Endodermal cell (in vitro differentiated cells): ENCODE data around the gene KCNK2. TPM values are rescaled to one million over a fixed set of nuclear protein-coding genes. Genes with fewer than 3 reads are reported as not detected.

Experiments
- DNase-seq: peaks from one replicate; pipeline ENCODE4 v3.0.0-alpha.2; 2017
- H3K27ac ChIP-seq: 2 replicates; pipeline ENCODE4 v1.5.1; 2013; ENCODE audit warnings: mild to moderate bottlenecking, low read depth, low read length, moderate library complexity
- H3K27me3 ChIP-seq: 2 replicates; pipeline ENCODE4 v1.6.1; 2013; ENCODE audit warnings: mild to moderate bottlenecking, low read length, moderate library complexity; ENCODE audit not compliant: insufficient read depth, control insufficient read depth, poor library complexity, severe bottlenecking
- H3K36me3 ChIP-seq: 2 replicates; pipeline ENCODE4 v1.7.0; 2013; ENCODE audit warnings: mild to moderate bottlenecking, low read length, moderate library complexity; ENCODE audit not compliant: control insufficient read depth, insufficient read depth
- H3K4me1 ChIP-seq: one replicate; pipeline ENCODE4 v1.7.0; 2013; ENCODE audit warnings: low read length; ENCODE audit not compliant: control insufficient read depth, insufficient read depth
- H3K4me3 ChIP-seq: 2 replicates; pipeline ENCODE4 v1.5.1; 2013; ENCODE audit warnings: mild to moderate bottlenecking, low read length, moderate library complexity
- H3K9ac ChIP-seq: 2 replicates; pipeline ENCODE4 v1.6.1; 2013; ENCODE audit warnings: mild to moderate bottlenecking, low read length, moderate library complexity; ENCODE audit not compliant: poor library complexity, severe bottlenecking; ENCODE audit errors: extremely low read depth
- H3K9me3 ChIP-seq: 2 replicates; pipeline ENCODE4 v1.6.1; 2013; ENCODE audit warnings: mild to moderate bottlenecking, low read length, moderate library complexity; ENCODE audit not compliant: control insufficient read depth
- H3K27ac Mint-ChIP-seq: 2 replicates; pipeline ENCODE4 v1.8.0; 2020; ENCODE audit warnings: mixed read lengths
- H3K27me3 Mint-ChIP-seq: 2 replicates; pipeline ENCODE4 v1.8.0; 2021; ENCODE audit warnings: mild to moderate bottlenecking, mixed read lengths; ENCODE audit not compliant: insufficient read depth
- H3K36me3 Mint-ChIP-seq: 2 replicates; pipeline ENCODE4 v1.8.0; 2020; ENCODE audit warnings: low read depth, mixed read lengths
- H3K4me1 Mint-ChIP-seq: 2 replicates; pipeline ENCODE4 v1.8.0; 2020; ENCODE audit warnings: mixed read lengths
- H3K4me3 Mint-ChIP-seq: 2 replicates; pipeline ENCODE4 v1.8.0; 2020; ENCODE audit warnings: mild to moderate bottlenecking, moderate library complexity, mixed read lengths
- H3K9me3 Mint-ChIP-seq: 2 replicates; pipeline ENCODE4 v1.8.0; 2020; ENCODE audit warnings: mild to moderate bottlenecking, mixed read lengths
- WGBS, 2 experiments: methylation state at CpG; one replicate each; pipeline versions ENCODE4 v1.1.5 to v1.1.7; 2013; ENCODE audit warnings: missing lambda C conversion rate in 2 of 2, mixed read lengths in 1 of 2; ENCODE audit not compliant: insufficient coverage in 1 of 2, insufficient read length in 1 of 2; 5-methylcytosine and 5-hydroxymethylcytosine counted together
- total RNA-seq, 2 donors: library from RNA; stranded (reverse); fragmentation: NEBNext Ultra II Directional in 1 of 2; extraction: Animal tissue kit (Norgen Biotek cat#: 25700) in 1 of 2; gene quantifications; 2 replicates in 1 of 2; 3 replicates in 1 of 2; pipeline ENCODE4 v1.2.1, GENCODE V29; 2021
- TF ChIP-seq, protein P1 (sequence below): fragments of 200-600 bp; sonication (generic); conservative IDR thresholded peaks from 2 replicates; pipeline ENCODE4 v1.5.0; 2021; ENCODE audit warnings: antibody characterized with exemption, mild to moderate bottlenecking

KCNK2 gene
- total RNA-seq, 2 donors from 2014 or later, result 0.15 TPM; not detected in 1

GRCh38 chr1:215081661-215082531 lies 641 bp upstream of the KCNK2 start:
- no peak overlapping the region for H3K27ac Mint-ChIP-seq
- DNase-seq, result peak; percentile 65

GRCh38 chr1:215083383-215083961 lies 935 bp downstream of the KCNK2 start:
- H3K9me3 Mint-ChIP-seq, result no peaks in the 10 kb centered on the region
- peak; percentile 78 for DNase-seq
- H3K27me3 ChIP-seq, result peaks cover 97% of the 10 kb centered on the region
- H3K9ac ChIP-seq, result no peak overlapping the region
- no peak overlapping the region for H3K27ac ChIP-seq
- H3K9me3 ChIP-seq, result no peaks in the 10 kb centered on the region
- no peaks in the 10 kb centered on the region for H3K36me3 ChIP-seq
- peak overlapping the region; percentile 72 for H3K4me3 ChIP-seq
- no peaks in the 10 kb centered on the region for H3K4me1 ChIP-seq
- no peak overlapping the region for H3K27ac Mint-ChIP-seq
- 0 to 4% methylated on average over 6 to 25 of the region's 25 CpGs for WGBS, 2 experiments
- H3K36me3 Mint-ChIP-seq, result no peaks in the 10 kb centered on the region
- TF ChIP-seq, protein P1, sequence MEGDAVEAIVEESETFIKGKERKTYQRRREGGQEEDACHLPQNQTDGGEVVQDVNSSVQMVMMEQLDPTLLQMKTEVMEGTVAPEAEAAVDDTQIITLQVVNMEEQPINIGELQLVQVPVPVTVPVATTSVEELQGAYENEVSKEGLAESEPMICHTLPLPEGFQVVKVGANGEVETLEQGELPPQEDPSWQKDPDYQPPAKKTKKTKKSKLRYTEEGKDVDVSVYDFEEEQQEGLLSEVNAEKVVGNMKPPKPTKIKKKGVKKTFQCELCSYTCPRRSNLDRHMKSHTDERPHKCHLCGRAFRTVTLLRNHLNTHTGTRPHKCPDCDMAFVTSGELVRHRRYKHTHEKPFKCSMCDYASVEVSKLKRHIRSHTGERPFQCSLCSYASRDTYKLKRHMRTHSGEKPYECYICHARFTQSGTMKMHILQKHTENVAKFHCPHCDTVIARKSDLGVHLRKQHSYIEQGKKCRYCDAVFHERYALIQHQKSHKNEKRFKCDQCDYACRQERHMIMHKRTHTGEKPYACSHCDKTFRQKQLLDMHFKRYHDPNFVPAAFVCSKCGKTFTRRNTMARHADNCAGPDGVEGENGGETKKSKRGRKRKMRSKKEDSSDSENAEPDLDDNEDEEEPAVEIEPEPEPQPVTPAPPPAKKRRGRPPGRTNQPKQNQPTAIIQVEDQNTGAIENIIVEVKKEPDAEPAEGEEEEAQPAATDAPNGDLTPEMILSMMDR, result no peak
- H3K4me1 Mint-ChIP-seq, result peaks cover 7% of the 10 kb centered on the region
- peaks cover 95% of the 10 kb centered on the region for H3K27me3 Mint-ChIP-seq
- peak overlapping the region; percentile 60 for H3K4me3 Mint-ChIP-seq

More at GRCh38 chr1:215081661-215082531, 641 bp upstream of the KCNK2 start:
- H3K27me3 Mint-ChIP-seq, result peaks cover 92% of the 10 kb centered on the region
- Histone ChIP-seq H3K4me3 (peak overlapping the region; percentile 71), H3K27me3 (peaks cover 83% of the 10 kb centered on the region), H3K4me1 (no peaks in the 10 kb centered on the region), H3K9ac (no peak overlapping the region), H3K36me3 (no peaks in the 10 kb centered on the region), H3K27ac (no peak overlapping the region), H3K9me3 (no peaks in the 10 kb centered on the region)
- no peaks in the 10 kb centered on the region for H3K9me3 Mint-ChIP-seq
- H3K4me1 Mint-ChIP-seq, result peaks cover 7% of the 10 kb centered on the region
- TF ChIP-seq, protein P1, result no peak
- no peaks in the 10 kb centered on the region for H3K36me3 Mint-ChIP-seq
- peak overlapping the region; percentile 60 for H3K4me3 Mint-ChIP-seq
- 1 to 2% methylated on average over 13 to 44 of the region's 44 CpGs for WGBS, 2 experiments

DNA sequence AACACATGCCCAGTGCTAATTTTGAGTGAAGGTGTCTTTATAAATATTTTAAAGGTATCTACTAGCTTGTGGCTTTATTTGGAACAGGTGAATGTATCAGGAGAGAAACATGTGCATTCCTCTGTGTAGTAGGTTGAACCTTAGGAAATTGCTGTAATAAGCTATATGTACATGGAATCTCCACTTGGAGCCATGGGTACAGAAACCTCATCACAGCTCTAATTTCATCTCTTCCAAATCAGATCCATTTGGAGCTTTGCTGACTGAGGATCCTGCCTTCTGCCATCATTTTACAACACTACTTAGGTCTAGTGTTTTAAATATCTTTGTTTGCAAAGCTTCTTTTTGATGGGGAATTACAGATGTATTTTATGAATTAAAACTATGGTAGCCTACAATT lies 2.1 kb downstream of the KCNK2 start:
- Mint-ChIP-seq H3K9me3 (no peaks in the 10 kb centered on the region), H3K27me3 (peaks cover 89% of the 10 kb centered on the region), H3K27ac (no peak overlapping the region), H3K4me3 (no peak overlapping the region), H3K4me1 (peaks cover 7% of the 10 kb centered on the region), H3K36me3 (no peaks in the 10 kb centered on the region)
- Histone ChIP-seq H3K27me3 (peaks cover 87% of the 10 kb centered on the region), H3K36me3 (no peaks in the 10 kb centered on the region), H3K27ac (no peak overlapping the region), H3K4me3 (no peak overlapping the region), H3K9me3 (no peaks in the 10 kb centered on the region), H3K9ac (no peak overlapping the region), H3K4me1 (no peaks in the 10 kb centered on the region)
- TF ChIP-seq, protein P1, result no peak
- no peak for DNase-seq
